ENCODE results near the gene PSMD13.
"Not testable (repeated sequence)": the region's sequence is repeated elsewhere in the genome, so short reads cannot be mapped to it uniquely, and the experiment has no call there.

PSMD13 gene

GRCh38 chr11:252666-253065 is 15.9 kb downstream of the PSMD13 start:
- DNase-seq = no peak

GRCh38 chr11:253160-253885 is 16.5 kb downstream of the PSMD13 start:
- no peak for DNase-seq

GRCh38 chr11:253886-254270 is 17.1 kb downstream of the PSMD13 start:
- DNase-seq = no peak

- no peak for DNase-seq
Observed at GRCh38 chr11:255176-255575, 18.4 kb downstream of the PSMD13 start.

GRCh38 chr11:255816-256215 is 19.0 kb downstream of the PSMD13 start:
- no peak for DNase-seq

GRCh38 chr11:256952-257737 is 20.4 kb downstream of the PSMD13 start:
- no peak for DNase-seq

GRCh38 chr11:257766-258493 is 21.2 kb downstream of the PSMD13 start:
- no peak for DNase-seq

- DNase-seq = no peak
Observed at GRCh38 chr11:259413-259812, 22.6 kb downstream of the PSMD13 start.

- DNase-seq = no peak
Observed at GRCh38 chr11:261624-262023, 24.8 kb downstream of the PSMD13 start.

GRCh38 chr11:266676-267439 is 30.1 kb downstream of the PSMD13 start:
- DNase-seq = no peak

GRCh38 chr11:267491-267994 is 30.8 kb downstream of the PSMD13 start:
- DNase-seq = no peak

GRCh38 chr11:268716-269145 is 32.0 kb downstream of the PSMD13 start:
- DNase-seq = not testable (repeated sequence)

- DNase-seq = no peak
Observed at GRCh38 chr11:269146-269890, 32.5 kb downstream of the PSMD13 start.

- no peak for DNase-seq
Observed at GRCh38 chr11:270451-271318, 33.9 kb downstream of the PSMD13 start.

GRCh38 chr11:271319-271715 is 34.5 kb downstream of the PSMD13 start:
- DNase-seq = no peak

- DNase-seq = no peak
Observed at GRCh38 chr11:272195-272930, 35.6 kb downstream of the PSMD13 start.

- DNase-seq = no peak
Observed at GRCh38 chr11:272931-273198, 36.1 kb downstream of the PSMD13 start.

GRCh38 chr11:276219-276618 is 39.4 kb downstream of the PSMD13 start:
- no peak for DNase-seq

GRCh38 chr11:278001-278951 is 41.5 kb downstream of the PSMD13 start, which contains the start of gene NLRP6:
Gene NLRP6 (plus strand): TSS chr11:278407. CDS start chr11:278570, 163 bp downstream.
- DNase-seq = no peak

Measured in NCI-H1105 (cell line).